Left renal pelvis (tissue), 4 donors: ENCODE results near the gene MMS19. TPM values are rescaled to one million over a fixed set of nuclear protein-coding genes. Genes with fewer than 3 reads are reported as not detected.

ENCODE experiments used
- DNase-seq, 4 donors: peaks; one replicate each; pipeline ENCODE4 v3.0.0-alpha.2; 2013; ENCODE audit warnings: low read depth in 4 of 4, low spot score in 3 of 4
- polyA plus RNA-seq, 4 donors: library from polyadenylated mRNA; unstranded; fragments of 120-200 nt; gene quantifications; one replicate each; pipeline ENCODE4 v1.2.1, GENCODE V29; 2013; ENCODE audit not compliant: insufficient read length in 4 of 4

The MMS19 gene, protein sequence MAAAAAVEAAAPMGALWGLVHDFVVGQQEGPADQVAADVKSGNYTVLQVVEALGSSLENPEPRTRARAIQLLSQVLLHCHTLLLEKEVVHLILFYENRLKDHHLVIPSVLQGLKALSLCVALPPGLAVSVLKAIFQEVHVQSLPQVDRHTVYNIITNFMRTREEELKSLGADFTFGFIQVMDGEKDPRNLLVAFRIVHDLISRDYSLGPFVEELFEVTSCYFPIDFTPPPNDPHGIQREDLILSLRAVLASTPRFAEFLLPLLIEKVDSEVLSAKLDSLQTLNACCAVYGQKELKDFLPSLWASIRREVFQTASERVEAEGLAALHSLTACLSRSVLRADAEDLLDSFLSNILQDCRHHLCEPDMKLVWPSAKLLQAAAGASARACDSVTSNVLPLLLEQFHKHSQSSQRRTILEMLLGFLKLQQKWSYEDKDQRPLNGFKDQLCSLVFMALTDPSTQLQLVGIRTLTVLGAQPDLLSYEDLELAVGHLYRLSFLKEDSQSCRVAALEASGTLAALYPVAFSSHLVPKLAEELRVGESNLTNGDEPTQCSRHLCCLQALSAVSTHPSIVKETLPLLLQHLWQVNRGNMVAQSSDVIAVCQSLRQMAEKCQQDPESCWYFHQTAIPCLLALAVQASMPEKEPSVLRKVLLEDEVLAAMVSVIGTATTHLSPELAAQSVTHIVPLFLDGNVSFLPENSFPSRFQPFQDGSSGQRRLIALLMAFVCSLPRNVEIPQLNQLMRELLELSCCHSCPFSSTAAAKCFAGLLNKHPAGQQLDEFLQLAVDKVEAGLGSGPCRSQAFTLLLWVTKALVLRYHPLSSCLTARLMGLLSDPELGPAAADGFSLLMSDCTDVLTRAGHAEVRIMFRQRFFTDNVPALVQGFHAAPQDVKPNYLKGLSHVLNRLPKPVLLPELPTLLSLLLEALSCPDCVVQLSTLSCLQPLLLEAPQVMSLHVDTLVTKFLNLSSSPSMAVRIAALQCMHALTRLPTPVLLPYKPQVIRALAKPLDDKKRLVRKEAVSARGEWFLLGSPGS
- polyA plus RNA-seq, result 100 to 1,000 TPM in 1 of 4 donors, 10 to 100 TPM in 3; 69.6 to 107 (median 88.2) TPM

DNA sequence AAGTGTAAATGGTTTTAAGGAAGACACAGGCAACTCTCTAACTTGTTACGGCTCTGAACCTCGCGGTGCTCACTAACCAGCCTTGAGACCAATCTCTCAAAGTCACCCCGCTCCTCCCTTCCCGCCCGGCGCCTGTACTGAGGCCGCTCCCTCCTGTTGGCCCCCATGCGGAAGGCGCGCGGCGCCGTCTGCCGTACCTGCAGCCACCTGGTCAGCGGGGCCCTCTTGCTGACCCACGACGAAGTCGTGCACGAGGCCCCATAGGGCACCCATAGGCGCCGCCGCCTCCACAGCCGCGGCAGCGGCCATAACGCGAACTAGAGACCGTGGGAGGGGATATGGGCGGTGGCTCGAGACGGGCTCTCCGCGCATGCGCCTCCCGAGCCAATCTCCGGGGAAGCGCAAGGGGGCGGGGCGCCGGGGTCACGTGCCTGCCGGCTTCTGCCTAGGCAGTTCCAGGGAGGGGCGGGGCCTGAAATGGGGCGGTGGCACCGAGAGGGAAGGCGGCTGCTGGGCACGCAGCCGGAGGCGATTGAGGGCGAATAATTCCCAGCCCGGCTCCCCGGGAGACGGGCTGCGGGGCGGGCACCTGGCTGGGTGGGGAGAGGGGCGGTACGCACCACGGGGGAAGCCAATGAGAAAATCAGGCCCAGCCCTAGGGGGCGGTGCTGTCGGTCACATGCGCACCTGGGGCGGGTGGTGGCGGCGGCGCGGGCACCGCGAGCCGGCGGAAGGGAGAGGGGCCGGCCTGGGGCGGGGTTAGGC is at the start of gene MMS19:
MMS19 (minus strand) TSS at position 347 of the 765 bp plus-strand sequence; CDS start at position 309, 38 bp downstream.
- DNase-seq, result peak; percentile 92 to 95 (median 94)

DNA sequence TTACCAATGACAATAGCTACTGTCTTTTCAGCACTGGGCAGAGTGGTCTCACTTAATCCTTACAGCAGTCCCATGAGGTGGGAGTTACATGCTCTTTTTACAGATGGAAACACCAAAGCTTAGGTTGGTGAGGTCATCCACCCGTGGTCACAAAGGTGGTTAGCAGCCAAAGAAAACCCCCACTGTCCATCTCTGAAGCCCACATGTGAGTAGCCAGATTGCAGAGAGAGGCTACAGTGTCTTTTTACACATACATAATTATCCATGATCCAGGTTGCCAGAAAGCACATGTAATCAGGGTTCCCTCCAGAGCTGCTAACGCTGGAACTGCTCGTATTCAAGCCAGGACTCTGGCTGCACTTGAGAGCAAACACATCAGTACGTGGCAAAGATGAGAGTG is 49.7 kb upstream of the MMS19 start:
- no peak for DNase-seq

DNA sequence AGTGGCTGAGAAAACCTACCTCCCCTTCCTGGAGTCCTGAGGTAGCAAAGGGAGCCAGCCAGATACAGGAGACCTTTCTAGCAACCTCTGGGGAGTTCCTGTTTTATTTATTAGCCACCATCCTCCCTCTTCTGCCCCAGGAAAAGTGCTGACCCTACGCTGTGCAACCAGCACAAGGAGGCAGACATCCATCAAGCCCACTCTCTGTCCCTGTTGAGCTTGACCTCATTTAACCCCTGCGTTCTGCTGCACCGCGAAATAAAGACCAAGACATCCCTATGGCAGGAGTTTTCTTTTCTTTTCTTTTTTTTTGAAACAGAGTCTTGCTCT is 49.0 kb upstream of the MMS19 start:
- DNase-seq, result no peak

DNA sequence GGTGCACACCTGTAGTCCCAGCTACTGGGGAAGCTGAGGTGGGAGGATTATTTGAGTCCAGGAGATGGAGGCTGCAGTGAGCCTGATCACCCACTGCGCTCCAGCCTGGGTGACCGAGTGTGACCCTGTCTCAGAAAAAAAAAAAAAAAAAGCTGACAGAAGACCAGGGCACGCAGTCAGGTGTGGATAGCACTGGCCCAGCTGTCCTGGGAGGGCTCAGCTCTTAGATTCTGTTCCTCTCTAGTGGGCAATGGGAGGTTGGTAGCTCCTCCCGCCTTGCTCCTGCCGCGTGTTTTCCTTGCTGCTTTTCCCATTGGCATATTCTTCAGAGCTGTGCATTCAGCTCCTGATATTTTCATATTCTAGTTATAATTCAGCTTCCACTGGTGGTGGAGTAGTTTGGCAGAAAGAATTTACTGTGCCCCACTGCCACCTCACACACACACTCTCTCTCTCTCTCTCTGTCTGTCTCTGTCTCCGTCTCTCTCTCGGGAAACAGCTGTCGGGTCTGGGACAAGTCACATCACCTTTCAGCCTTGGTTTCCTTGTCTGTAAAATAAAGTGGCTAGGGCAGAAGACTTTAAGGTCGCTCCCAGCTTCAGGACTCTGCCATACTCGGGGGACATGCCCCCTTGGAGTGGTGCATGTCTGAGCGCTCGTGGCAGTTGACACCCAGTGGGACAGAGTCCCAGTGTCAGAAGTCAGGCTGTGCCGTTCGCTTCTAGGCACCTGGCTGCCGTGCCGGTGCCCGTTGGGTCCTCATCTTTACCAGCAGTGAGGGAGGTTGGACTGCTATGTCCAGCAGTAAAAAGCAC is 48.4 kb upstream of the MMS19 start:
- no peak for DNase-seq

DNA sequence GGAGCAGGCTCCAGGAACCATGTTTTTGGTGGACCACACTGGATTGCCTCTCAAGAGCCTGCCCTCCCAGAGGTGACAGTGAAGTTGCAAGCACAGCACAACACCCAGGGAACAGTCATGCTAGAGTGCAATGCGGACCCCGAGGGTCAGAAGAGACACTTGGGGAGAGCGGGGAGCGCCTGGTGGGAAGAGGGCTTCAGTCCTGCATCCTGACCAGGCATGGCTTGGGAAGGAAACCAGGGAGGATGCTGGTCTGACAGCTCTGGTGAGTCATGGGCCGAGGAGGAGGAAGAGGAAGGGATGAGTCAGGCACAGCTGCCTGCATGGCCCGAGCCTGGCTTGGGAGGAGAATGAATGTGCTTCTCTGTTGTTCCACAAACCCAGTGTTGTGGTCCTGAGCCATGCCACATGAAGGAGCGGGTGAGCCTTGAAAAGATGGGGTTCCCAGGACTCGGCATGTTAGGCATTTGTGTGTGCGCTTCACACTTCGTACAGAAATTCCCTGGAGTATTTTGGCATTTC is 44.9 kb upstream of the MMS19 start:
- no peak for DNase-seq

DNA sequence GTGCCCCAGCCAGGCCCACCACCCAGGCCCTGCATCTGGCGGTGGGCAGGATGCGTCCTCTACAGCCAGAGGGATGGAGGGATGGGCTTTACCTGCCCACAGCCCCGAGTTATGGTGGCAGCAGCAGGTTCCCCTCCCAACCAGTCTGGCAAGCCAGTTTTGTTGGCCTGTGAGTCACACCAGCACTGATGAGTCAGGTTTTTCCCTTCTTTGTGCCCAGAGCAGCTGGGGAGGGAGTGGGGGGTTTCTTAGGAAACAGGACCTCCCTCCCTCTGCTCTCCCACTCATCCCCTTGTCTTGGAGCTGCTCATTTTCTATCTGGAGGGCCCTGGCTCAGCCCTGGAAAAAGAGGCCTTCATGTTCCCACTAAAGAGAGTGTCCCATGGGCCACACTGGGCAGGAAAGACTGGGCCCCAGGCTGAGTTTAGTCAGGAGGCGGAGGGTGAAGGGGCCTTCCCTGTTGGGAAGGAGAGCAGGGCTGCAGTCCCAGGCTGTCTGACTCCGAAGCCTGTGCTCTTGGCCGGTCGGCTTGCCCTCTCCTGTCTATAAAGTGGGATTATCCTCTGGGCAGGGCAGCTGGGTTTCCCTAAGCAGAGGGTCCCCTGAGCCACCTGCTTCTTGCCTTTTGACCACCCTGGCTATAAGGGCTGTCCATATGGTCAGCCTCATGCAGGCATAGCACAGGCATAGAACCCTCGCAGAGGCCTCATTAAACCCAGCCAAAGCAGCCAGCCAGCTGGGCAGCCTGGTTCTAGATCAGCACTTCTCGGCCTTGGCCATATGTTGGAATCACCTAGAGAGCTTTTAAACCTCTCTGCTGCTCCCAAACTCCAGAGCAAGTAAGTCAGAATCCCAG is 44.2 kb upstream of the MMS19 start:
- DNase-seq, result no peak

DNA sequence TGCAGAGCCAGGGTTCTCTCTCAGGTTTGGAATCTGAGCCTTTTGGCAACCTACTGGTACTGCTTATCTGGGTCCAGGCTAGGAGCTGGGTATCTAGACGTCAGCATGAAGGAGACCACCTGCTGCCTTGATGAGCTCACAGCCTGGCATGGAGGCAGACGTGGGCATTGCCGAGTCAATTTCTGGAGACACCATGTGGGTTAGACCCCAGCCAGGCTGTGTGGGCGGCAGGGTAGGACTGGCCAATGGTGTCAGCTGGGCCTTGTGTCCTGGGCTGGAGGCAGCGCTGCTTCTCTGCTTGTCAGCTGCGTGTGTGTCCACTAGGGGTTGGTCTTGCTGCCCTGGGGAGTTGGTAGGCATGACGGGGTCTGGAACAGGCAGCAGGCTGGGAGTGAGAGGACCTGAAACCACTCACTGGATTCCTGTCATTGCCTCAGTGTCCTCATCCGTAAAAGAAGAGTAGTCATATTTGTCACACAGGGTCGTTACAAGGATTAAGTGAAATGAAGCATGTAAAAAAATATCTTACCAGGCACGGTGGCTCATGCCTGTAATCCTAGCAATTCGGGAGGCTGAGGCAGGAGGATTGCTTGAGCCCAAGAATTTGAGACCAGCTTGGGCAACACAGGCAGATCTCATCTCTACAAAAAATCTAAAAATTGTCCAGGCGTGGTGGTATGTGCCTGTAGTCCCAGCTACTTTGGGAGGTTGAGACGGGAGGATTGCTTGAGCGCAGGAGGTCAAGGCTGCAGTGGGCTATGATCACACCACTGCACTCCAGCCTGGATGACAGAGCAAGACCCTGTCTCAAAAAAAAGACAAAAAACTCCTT is 42.7 kb upstream of the MMS19 start:
- DNase-seq, result no peak

DNA sequence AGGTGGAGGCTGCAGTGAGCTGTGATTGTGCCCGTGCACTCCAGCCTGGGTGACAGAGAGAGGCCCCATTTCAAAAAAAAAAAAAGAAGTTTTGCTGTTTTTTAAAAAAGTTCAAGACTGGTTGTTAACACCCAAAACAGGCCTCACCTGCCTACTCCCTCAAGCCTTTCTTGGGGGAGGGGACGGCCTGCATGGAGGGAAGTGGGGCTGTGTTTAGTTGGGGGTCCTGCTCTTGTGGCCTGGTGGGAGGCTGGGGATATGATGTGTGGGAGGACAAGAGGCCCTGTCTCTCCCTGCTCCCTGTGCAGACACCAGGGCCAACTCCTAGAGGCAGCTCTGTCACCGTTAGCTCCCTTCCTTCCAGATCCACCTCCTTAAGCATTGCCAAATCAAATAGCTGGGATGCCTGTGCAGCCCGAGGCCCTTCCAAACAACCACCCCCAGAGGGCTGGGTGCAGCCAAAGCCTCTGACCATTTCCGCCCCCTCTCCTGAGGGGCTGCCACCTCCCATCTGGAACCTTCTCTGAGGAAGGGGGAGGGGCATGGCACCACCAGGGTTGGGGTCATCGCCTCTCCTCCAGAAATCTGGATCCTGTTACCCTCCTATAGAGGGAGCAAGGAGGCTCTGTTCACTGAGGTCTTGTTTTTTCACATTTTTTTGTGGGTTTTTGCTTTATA is 41.4 kb upstream of the MMS19 start:
- DNase-seq, result no peak

DNA sequence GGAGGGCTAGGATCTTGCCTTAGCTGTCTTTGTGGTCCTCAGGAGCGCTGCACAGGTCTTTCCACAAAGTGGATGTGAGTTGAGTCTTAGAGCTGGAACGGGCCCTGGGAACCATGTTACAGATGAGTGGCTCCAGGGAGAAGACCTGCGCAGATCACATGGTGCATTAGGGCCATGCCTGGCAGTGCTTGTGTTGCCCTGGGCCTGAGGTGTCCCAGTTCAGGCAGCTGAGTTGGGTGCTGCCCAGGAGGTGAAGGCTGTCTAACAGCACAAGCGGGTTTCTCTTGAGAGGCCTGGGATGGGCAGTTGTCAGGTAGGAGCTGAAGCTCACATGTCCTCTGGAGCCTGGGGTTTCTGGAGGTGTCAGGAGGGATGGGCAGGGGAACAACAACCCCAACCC is 40.6 kb upstream of the MMS19 start:
- no peak for DNase-seq

DNA sequence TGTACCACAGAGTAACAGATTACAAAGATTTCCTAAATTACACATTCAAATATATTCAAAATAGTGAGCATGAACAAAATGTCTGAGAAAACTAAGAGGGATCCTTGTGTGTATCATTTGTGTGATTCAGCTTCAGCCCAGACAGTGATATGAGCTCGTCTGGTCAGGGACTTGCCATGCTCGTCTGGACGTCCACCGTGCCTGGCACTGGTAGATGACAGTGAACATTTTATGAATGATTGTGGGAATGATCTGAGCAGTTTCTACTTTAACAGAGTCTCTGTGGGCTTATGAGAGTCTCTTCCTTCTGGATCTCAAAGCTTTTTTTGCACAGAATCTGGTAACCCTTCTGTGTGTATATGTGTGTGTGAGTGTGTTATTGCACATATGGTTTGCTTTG is 40.2 kb upstream of the MMS19 start:
- DNase-seq, result no peak

DNA sequence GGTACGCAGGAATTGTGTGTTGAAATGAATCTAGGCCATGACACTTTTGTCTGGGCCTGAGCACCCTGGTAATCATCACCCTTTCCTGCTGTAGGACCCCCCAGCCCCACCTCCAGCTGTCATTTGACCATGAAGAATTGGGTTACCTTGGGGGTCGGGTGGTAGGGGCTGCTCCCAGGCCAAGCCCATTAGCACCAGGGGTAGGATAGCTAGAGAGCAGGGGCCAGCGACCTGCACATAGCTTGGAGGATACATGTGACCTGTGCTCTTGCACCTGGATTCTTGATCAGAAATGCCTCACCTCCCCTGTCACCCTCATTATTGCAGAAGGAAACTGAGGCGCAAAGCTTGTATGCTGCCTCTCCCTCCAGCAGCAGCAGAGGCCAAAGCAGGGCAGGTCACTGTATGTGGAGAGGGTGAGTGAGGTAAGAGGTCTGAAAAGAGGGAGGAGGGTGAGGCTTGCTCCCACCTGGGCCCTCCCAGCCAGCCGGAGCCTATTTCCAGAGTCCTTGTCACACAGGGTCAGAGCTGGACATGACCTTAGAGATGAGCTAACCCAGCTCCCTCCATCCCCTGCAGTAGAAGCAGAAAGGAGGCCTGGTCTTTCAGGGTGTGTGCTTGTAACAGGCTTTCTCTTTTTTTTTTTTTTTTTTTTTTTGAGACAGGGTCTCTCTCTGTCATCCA is 39.1 kb upstream of the MMS19 start:
- no peak for DNase-seq

DNA sequence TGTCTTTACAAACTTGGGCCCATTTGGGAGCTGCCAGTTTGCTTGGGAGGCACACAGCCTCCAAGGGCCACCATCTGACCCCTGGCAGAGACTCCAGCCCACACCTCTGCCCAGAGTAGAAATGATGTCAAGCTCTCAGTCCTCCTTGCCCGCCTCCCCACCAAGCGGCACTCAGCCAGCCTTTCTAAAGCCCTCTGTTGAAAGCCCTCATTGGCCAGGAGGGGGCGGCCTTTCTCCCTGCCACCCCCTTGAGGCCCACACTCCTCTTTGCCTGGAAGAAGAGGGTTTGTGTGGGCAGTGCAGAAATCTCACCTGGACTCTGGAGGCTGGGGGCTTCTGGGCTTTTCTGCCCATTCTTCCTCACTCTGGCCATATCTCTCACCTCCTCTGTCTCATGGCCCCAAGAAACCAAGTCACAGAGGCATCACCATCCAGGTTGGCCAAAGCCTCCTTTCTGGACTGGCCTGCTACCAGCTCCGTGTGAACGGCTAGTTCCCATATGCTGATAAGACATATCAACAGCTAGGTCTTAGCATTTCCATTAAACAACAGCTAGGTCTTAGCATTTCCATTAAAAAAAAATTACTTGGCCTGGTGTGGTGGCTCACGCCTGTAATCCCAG is 36.6 kb upstream of the MMS19 start:
- DNase-seq, result no peak

DNA sequence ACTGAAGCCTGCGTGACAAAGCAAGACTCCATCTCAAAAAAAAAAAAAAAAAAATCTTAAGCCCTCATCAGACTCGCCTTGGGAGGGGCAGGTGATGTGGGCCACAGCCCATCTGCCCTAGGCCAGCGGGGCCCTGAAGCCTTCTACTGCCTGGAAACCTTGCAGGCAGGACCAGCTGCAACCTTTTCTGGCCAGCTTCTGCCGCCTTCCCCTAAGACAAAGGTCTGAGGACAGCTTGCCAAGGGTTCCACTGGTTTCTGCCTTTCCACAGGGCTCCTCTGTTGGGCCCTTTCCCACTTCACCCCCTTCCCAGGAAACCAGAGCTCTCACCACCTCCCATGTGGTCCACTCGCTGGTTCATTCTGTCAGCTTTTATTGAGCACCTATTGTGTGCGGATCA is 35.7 kb upstream of the MMS19 start:
- no peak for DNase-seq

DNA sequence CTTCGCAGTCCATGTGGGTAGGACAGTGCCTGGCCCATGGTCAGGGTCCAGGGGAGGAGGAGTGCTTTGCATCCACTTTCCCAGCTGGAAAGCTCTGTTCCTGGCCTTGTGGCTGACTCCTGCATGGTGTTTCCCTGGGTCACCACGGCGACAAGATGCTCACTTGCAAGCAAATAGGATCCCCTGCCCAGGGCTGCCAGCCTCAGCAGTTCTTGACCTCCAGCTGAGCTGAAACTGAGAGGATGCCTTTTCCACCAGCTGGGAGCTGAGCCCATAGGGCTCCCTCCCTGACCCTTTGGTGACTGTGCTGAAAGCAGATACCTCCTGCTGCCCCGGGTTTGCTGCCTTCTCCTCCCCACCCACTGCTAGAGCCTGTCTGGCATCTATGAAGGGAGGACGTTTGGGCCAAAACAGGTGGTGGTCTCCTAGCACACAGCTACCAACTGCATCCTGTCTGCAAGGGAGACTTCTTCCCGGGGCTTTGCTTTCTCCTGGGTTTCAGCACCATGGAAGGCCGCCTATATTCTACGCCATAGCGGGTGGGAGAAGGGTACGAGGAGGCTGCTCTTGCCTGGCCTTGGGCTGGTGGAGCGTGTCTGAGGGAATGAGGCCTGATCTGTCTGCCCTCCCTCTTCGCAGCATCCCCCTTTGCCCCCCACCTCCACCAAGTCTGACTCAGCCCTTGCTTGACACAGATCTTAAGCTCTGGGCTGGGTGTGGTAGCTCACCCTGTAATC is 34.9 kb upstream of the MMS19 start:
- no peak for DNase-seq

DNA sequence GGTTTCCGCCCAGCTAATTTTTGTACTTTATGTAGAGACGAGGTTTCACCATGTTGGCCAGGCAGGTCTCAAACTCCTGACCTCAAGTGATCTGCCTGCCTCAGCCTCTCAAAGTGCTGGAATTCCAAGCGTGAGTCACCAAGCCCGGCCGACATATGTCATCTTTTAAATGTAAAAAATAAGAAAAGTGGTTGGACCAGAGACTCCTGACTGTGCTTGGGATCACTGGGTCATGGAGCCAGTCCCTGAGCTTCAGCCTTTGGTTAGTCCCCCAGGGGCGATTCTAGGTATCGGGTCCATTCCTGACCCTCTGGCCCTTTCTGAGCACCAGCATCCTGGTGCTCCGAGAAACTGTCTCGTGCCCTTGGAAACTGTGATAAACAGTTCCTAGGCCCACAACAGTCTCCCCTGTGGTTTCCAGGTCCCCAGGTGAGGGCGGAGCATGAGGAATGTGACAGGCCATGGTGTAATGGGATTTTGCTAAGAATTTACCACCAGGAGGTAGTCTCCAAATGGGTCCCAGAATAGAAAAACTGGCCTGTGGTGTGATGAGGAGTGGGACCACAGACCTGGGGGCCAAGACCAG is 33.3 kb upstream of the MMS19 start:
- no peak for DNase-seq
